ENCODE results near the gene WFDC5. TPM values are rescaled to one million over a fixed set of nuclear protein-coding genes. Genes with fewer than 3 reads are reported as not detected.

WFDC5 gene
- total RNA-seq, 1 donor from 2014 or later = not detected

DNA sequence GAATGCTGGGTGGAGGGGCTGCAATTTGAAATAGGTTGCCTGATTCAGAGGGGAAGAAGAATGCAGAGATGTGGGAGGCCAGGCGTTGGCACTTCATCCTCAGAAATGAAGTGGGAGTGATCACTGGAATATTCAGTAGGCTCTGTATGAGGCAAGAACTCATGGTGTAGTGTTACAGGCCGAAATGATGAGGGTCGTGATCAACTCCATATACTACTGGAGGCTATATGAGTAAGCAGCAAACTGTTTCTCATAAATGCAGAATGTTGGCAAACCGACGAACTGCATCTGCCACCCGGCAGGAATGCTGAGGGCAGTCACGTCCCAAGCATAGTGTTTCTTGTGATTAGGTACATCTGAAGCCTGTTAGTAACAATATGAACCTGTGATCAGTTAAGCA is 26.7 kb downstream of the WFDC5 start:
- Histone ChIP-seq H3K27ac (replicated peaks) (no peak overlapping the region), H3K9me3 (replicated peaks) (no peaks in the 10 kb centered on the region), H3K4me3 (no peak overlapping the region), H3K4me1 (no peaks in the 10 kb centered on the region), H3K27me3 (ENCODE audit: low read depth) (no peaks in the 10 kb centered on the region), H3K36me3 (no peaks in the 10 kb centered on the region)
- intact Hi-C loops (cut with micrococcal nuclease) = no loop called here
- DNase-seq = no peak
- TF ChIP-seq, protein P1, sequence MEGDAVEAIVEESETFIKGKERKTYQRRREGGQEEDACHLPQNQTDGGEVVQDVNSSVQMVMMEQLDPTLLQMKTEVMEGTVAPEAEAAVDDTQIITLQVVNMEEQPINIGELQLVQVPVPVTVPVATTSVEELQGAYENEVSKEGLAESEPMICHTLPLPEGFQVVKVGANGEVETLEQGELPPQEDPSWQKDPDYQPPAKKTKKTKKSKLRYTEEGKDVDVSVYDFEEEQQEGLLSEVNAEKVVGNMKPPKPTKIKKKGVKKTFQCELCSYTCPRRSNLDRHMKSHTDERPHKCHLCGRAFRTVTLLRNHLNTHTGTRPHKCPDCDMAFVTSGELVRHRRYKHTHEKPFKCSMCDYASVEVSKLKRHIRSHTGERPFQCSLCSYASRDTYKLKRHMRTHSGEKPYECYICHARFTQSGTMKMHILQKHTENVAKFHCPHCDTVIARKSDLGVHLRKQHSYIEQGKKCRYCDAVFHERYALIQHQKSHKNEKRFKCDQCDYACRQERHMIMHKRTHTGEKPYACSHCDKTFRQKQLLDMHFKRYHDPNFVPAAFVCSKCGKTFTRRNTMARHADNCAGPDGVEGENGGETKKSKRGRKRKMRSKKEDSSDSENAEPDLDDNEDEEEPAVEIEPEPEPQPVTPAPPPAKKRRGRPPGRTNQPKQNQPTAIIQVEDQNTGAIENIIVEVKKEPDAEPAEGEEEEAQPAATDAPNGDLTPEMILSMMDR (IDR thresholded peaks at IDR 0.05; ENCODE audit: borderline replicate concordance) = no peak

DNA sequence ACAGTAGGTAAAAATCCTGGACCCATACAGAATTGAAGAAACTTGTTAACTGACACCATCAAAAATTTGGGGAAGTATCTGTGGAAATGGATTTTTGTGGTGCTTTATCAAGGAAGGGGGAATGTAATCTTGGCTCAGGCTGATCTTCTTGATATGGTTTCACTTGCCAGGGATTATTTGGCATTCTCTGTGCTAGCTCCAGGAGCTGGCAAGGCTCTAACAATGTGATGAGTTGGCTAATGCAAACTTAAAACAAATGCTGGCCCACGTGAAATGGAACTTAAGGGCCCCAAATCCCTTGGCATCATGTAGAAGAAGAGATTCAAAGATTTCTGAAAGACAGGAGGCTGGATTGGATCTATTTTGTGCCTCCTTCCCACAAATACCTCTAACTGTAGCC is 27.2 kb downstream of the WFDC5 start:
- H3K27ac ChIP-seq (replicated peaks) = no peak overlapping the region
- TF ChIP-seq, protein P1 (IDR thresholded peaks at IDR 0.05; ENCODE audit: borderline replicate concordance) = no peak

DNA sequence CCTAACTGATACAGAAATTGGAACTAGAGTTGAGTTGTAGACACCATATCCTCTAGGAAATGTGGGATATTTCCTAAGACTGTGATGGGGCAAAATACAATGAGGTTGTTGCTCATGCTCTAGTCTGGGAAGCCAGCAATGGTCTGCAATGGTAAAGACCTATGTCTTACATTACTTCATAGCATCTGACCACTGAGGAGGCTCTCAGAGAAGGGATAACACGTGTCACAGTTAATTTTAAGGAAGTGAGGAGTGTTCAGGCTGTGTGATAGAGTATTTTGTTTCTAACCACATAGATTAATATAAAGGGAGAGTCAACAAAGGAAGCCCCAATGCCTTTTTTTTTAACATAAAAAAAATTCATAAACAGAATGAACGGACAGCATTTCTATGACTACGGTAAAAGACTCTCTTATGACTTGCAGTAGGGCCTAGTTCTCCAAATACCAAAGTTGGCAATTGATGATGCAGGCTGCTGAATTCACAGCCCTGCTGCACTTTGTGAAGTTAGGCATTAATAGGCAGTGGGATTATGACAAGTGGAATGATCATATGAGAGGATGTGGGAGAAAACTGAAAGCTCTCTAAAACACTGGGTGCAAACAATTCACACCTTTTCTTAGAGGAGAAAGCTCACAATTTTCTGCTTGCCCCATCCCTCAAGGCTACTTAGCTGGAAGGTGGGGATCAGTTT is 27.7 kb downstream of the WFDC5 start:
- Histone ChIP-seq H3K4me3 (no peak overlapping the region), H3K36me3 (peaks cover 9% of the 10 kb centered on the region), H3K4me1 (no peaks in the 10 kb centered on the region), H3K27me3 (ENCODE audit: low read depth) (no peaks in the 10 kb centered on the region), H3K27ac (replicated peaks) (no peak overlapping the region), H3K9me3 (replicated peaks) (peaks cover 10% of the 10 kb centered on the region)
- TF ChIP-seq, protein P1 (IDR thresholded peaks at IDR 0.05; ENCODE audit: borderline replicate concordance) = no peak
- no peak for DNase-seq
- intact Hi-C loops (cut with micrococcal nuclease) = no loop called here

More for the DNA sequence above, 27.2 kb downstream of the WFDC5 start:
- H3K4me3 ChIP-seq = no peak overlapping the region
- H3K4me1 ChIP-seq = no peaks in the 10 kb centered on the region
- H3K36me3 ChIP-seq = peaks cover 4% of the 10 kb centered on the region
- H3K27me3 ChIP-seq (ENCODE audit: low read depth) = no peaks in the 10 kb centered on the region
- peaks cover 4% of the 10 kb centered on the region for H3K9me3 ChIP-seq (replicated peaks)
- DNase-seq = no peak
- intact Hi-C loops (cut with micrococcal nuclease) = no loop called here

DNA sequence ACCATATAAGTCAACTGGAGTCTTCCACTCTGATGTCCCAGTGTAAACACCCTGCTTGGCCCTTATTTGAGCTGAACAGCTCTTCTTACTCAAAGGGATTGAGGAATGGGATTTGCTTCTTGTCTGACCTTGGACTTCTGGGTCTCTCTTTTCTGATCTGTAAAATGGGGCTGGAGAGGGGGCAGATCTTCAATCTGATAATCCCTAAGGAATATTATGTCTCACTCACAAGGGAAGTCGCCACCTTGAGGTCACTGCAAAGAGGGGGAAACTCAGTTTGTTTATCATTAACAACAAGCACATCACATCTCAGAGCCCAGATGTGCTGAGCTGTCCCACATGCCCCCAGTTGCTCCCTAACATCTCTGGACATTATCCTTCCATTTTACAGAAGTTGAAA is 29.1 kb downstream of the WFDC5 start:
- Histone ChIP-seq H3K9me3 (replicated peaks) (peaks cover 17% of the 10 kb centered on the region), H3K4me3 (no peak overlapping the region), H3K4me1 (no peaks in the 10 kb centered on the region), H3K36me3 (peaks cover 23% of the 10 kb centered on the region), H3K27me3 (ENCODE audit: low read depth) (no peaks in the 10 kb centered on the region), H3K27ac (replicated peaks) (no peak overlapping the region)
- intact Hi-C loops (cut with micrococcal nuclease) = no loop called here
- TF ChIP-seq, protein P1 (IDR thresholded peaks at IDR 0.05; ENCODE audit: borderline replicate concordance) = no peak
- DNase-seq = no peak

DNA sequence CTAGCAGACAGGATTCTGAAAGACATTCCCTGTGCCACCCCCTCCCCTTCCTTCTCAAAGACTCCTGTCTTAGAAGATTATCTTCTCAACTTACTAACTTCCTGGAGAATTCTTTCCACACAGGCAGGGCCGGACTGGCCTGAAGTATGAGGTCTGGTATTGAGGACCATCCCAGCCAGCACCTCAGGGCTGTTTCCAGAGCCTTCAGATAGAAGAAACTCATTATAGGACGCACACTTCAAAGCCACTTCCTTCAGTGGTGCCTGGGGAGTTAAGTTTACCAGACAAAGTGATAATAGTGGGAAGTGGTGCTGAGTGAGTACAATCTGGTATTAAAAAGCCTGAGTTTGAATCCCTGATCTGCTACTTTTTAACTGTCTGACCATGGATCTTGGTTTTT is 29.7 kb downstream of the WFDC5 start:
- H3K4me1 ChIP-seq = no peaks in the 10 kb centered on the region
- peaks cover 17% of the 10 kb centered on the region for H3K9me3 ChIP-seq (replicated peaks)
- H3K27me3 ChIP-seq (ENCODE audit: low read depth) = no peaks in the 10 kb centered on the region
- H3K27ac ChIP-seq (replicated peaks) = no peak overlapping the region
- H3K4me3 ChIP-seq = no peak overlapping the region
- TF ChIP-seq, protein P1 (IDR thresholded peaks at IDR 0.05; ENCODE audit: borderline replicate concordance) = no peak
- intact Hi-C loops (cut with micrococcal nuclease) = no loop called here
- H3K36me3 ChIP-seq = peaks cover 29% of the 10 kb centered on the region
- no peak for DNase-seq
